NCI-H2107 treated with DMSO at 0.1 percent for 48 hours (cell line): ENCODE data around the gene PTPN1.

ENCODE experiments used
- DNase-seq: peaks from one replicate; lab custom pipeline; 2025; ENCODE audit not compliant: unreplicated experiment; lab: John Stamatoyannopoulos, UW

PTPN1 gene

DNA sequence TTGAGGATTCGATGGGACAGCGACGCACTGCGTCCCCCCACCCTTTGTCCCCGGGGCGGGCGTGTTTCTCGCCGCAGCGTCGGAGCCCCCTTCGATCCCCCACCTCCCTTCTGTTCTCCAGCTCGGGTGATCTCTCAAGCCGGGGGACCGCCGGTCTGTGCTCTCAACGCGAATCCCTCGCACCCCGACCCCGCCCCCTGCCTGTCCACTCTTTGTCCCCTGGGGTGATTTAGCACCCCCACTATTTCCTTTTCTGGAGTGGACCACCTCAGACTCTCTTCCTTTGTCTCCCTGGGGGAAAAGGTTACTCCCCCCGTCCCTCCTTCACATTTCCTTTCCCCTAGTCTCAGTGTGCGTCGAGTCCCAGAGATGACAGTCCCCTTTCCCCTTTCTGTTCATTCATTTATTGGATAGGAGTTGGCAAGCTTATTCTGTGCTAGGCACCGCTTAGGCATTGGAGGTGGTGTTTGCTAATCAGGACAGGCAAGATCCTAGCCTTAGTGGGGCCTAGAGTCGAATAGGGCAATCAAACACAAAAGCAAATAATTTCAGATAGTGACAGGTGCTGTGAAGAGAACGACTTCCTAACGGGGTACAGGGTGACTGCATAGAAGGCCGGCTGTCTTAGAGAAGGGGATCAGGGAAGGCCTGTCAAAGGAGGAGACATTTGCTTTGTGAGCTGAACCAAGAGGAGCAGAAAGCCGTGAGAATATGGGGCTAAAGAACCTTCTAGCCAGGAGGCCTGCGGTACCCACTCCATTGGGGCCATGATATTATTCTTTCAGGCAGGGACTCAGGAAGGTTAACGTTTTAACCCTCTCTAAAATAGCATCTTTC is 741 bp downstream of the PTPN1 start:
- no peak for DNase-seq

DNA sequence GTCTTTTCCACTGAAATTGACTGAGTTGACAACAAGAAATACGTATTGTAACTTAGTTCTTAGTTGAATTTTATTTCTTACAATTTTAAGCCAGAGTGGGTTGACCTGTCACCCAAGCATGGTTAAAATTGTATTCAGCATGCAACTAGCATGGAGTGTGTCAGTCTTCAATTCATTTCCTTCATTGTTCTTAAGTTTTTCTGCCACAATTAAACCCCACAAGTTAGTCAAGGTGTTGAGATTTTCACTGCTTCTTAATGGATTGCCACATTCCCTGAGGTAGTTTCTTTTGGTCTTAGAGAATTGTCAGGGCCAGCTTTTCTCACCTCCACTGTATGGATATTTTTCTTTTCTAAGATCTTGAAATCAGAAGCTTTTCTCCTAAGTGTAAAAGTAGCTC is 2.1 kb downstream of the PTPN1 start:
- no peak for DNase-seq

DNA sequence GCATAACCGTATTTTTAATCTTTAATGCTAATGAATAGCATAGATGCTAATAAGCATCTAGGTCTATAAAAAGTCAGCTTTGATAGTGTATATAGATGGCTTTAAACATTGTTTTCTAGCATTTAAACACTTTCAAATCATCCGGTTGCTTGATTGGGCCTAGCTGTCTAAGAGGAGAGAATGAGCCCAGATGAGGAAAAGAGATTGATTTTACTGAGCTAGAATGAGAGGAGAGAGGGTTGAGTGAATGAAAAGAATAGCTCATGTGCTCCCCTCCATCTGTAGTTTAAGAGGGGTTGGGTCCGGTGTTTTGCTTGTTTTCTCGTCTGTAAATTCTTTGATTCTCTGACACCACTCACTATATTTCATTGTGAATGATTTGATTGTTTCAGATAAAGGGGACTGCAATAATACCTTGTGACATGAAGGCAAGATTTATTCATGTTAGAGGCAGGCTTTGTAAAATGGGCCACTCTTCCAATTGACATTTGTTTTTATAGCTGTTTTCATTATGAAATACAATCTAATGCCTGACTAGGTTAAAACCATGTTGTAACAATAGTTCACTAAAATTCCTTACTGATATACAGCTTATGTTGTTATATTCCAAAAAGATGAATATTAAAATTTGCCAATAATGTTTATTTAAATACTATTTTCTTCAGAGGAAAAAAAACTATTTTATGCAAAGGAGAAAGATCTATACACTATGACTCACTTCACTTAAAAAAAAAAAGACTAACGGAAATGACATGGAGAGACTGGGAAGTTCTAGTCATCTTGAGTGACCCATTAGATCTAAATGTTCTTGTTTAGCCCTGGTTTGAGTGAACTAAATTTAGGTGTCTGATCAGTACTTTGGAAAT is 3.2 kb downstream of the PTPN1 start:
- no peak for DNase-seq

DNA sequence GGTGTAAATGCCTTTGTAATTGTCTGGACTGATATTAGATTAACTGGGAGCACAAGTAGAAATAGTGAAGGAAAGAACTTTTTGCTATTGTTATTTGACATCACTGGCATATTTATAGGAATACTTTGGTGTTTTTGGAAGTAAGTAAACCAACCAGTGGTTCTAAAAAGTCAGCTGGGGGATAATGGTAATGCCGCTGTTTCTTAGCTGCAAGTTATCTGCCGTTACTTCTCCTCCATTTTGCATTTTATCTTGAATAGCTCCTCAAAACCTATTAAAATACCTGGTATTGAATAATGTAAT is 3.8 kb downstream of the PTPN1 start:
- DNase-seq: no peak

DNA sequence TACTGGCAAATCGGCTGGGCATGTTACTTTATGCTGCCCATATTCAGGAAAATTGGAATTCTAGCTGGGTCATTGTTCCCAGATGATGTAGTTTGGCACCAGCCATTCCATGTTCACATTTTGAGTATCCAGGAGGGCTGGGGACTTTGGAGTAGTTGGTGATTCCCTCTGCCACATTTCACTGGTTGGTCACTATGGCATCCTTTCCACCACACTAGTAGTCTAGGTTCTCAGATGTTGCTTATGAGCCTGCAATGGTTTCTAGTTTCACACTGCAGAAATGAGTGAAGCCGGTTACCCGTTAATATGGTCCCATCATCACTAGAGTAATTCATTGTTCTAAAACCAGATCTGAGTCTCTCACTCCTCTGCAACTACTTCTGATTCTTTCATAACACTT is 4.6 kb downstream of the PTPN1 start:
- no peak for DNase-seq

DNA sequence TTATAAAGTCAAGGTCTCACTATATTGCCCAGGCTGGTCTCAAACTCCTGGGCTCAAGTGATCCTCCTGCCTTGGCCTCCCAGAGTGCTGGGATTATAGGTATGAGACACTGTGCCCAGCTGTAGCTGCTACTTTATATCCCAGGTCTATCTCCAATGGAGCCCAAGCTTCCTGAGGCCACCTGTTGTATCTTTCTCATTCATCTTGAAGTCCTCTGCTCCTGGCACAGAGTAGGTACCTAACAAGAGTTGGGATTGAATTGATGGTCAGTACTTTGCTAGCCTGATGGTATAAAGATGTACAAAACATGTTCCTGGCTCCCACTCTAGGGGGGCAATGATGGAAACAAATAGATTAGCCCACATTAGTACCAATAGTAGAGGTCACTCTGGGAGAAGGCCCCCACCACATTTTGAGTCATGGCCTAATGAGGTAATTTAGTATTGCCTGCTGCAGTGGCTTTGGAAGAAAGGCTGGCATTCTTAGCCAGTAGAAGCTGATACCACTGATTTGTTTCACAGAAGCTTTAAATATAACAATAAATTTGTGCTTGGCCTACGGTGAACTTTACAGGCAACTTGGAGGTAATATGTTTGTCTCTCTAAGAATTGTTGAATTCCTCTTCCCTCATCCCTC is 5.4 kb downstream of the PTPN1 start:
- DNase-seq: no peak

DNA sequence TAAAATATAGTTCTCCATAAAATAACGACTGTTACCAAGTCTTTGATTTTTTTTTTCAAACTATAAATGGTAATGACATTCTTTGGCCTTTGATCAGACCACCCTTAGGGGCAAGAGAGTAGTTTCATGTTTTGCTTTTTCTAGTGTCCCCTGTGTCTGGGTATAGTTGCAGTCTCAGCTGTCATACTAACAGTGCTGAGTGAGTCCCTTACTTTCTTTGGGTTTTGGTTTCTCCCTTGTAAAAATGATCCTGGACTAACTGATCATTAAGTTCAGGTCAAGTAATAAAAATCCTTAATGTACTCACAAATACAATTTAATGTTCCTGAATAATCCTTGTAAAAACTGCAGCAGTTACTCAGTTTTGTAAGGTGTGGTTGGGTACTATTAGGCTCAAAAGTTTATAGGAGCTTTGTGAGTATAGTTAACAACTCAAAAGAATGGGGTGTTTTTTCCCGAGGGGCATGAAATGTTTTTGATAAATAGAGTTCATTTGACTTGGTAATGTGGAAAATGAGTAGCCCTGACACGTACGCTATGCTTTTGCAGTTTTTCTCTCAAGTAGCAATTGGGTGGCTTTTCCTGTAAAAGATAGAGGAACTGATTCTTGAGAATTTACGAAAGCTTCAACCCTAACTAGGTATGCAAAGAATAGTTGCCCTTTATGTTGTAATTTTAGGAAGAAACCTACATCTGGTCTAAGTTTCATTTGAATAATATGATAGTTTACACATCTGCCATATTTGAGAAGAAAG is 6.2 kb downstream of the PTPN1 start:
- DNase-seq: no peak

DNA sequence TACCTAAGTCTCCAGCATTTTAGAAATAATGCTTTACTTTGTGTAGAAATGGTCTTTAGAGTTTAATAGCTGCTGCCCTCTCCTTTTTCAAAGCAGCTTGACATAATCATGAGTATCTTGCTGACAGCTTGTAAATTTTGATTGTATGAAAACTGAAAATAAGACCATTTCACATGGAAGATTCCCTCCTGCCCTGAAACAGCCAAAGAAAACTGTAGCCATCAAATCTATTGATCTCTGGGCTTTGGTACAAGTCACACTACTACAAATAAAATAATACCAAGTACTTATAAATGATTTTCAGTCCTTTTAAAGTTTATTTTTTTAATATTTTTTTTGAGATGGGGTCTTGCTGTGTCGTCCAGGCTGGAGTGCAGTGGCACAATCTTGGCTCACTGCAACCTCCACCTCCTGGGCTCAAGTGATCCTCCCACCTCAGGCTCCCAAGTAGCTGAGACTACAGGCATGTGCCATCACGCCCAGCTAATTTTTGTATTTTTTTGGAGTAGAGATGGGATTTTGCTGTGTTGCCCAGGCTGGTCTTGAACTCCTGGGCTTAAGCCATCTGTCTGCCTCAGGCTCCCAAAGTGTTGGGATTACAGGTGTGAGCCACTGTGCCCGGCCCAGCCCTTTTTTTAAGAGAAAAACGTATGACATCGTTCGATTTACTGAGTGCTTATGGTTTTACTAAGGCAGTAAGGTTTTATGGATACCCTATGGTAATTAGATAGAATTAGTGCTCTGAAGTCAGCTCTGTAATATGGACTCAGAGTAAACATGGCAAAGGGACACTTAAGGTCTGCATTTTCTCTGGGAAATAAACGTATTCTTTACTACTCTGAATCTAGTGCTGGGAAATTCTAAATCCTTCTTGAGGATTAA is 7.0 kb downstream of the PTPN1 start:
- no peak for DNase-seq

DNA sequence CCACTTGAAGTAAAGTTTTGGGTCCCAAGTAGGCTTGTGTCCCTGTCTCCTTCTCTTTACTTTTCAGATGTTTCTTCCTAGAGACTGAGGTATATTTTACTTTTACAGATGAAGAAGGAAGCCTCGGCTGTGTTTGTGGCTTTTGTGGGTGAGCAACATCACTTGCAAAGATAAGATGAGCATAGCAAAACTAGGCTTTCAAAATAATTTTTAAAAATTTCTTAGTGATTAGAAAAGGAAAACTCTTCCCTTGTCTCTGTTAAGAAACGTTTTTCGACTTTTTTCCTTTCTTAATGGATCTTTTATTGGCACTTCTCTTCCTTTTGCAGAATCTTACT is 7.6 kb downstream of the PTPN1 start:
- DNase-seq: no peak

DNA sequence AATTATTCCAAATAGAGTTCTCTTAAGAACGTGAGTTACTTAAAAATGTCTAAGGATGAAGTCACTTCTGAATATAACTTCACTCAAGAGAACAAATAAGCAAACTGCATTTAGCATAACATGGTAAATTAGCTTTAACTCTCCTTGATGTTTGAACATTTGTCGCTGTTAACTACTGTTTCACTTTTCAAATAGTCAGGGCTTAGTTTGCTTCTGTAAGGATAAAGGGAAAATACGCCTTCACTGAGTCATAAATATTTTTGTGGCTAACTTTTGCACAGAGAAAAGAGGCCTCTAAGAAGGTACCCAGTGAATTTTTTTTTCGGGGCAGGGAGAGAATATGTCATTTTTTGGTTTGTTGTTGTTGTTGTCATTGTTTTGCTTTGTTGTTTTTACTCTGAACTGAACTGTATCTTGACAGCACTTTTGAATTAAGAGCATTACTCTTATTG is 8.1 kb downstream of the PTPN1 start:
- DNase-seq: no peak

DNA sequence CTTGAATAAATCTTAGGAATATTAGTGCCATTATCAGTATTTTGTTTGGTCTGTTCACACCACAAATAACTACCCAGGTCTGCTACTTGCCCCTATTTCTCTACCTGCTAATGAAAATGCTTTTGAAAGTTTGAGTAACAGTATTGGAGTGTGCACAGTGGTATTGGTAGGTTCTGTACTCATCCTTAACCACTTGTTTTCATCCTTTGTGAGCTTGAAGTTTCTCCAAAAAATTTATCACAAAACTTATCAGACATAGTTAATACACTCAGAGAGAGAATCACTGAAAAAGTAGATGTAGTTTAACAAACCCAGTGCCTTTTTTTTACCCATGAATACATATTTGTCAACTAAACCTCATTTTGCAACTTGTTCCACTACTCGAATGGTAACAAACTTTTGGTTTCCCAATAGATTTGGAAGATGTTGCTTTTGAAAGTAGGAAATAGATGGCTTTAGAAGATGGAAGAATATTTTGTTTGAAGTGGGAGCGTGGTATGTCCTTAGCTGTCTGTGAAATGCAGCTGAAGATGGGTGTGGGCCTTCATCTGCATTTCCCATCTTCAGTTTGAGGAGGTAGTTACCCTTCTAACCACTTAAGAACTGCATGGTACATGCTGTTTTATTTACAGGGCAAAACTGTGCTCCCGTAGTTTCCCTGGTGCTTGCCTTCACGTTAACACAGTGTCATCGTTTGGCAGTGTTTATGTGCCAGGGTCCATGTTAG is 9.0 kb downstream of the PTPN1 start:
- DNase-seq: no peak

DNA sequence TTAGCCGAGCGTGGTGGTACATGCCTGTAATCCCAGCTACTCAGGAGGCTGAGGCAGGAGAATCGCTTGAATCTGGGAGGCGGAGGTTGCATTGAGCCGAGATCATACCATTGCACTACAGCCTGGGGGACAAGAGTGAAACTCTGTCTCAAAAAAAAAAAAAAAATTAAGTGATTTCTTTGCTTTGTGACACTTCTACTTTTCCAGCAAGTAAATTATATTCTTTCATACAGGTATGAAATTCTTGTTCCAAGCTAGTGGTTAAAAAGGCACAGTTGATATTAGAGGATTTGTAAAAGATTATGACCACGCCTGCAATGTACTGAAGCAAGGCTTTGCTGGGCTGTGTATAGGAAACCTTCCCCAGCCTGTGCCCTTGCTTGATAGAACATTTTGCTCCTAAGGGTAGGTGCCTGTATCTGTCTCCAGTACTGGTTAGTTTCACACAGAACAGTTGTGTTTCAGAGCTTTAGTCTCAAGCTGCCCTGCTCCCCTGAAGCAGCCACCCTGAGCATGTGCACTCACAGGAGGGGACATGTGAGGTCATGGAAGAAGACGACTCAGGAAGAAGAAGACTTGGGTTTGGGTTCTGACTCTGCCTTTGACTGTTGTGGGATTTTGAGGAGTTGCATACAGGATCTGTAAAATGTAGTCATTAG is 10.2 kb downstream of the PTPN1 start:
- DNase-seq: no peak

DNA sequence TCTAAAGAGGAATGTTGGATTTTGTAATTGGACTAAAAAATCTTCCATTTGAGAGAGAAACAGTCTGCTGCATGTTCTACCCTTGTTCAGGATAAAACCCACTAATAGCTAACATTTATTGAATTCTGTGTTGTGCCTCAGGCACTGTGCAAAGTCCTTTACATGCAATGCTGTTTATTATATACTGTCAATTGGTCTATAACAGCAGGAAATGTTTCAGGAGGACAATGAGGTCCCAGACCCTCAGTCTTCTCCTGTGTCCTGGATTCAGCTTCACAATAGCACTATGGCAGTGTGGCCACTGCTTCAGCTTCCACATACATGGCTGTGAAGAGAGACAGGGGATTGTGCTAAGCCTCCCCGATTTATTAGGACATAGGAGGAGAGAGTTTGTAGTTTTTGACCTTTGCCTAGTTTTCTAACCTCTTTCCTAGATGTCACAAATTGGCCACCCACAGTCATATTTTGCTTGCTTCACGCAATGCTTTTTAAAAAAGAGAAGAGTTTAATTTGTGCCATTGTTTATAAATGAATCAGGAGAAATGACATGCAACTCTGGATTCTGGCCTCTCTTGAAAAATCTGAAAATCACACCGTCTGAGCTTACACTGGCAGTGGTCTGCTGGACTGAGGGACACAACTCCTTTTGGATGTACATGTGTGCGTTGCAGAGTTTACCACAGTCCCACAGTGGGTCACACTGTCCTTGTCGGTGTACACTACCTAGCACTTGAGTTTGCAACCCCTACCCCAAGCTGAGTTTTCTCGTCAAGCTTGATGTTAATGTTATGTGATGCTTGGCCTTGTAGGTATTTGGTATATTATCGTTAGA is 11.3 kb downstream of the PTPN1 start:
- DNase-seq: no peak

DNA sequence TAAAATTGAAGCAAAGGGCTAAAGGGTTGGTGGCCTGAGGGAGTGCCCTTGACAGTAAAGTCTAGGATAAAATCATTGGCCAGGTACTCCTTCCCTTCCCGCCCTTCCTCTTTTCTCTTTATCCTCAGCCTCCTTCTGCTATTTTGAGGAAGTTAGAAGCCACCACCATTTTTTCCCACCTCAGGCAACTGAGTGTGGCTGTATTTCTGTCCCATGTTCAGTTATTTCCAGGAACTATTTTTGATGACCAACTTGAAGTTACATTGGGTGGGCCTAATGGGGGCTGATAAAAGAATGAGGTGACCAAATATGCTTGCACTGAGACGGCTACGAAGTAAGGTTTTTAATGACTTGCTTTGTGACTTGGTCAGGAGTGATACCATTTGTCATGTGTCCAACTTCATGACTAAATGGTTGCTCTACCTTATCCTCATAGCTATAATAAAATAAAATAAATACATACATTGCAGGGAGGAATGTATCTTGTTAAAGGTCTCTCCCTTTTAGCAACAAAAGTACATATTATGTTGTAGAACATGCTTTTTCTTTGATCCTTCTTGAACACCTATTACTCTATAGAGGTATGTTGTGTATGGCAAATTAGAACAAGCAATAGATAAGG is 12.0 kb downstream of the PTPN1 start:
- no peak for DNase-seq

DNA sequence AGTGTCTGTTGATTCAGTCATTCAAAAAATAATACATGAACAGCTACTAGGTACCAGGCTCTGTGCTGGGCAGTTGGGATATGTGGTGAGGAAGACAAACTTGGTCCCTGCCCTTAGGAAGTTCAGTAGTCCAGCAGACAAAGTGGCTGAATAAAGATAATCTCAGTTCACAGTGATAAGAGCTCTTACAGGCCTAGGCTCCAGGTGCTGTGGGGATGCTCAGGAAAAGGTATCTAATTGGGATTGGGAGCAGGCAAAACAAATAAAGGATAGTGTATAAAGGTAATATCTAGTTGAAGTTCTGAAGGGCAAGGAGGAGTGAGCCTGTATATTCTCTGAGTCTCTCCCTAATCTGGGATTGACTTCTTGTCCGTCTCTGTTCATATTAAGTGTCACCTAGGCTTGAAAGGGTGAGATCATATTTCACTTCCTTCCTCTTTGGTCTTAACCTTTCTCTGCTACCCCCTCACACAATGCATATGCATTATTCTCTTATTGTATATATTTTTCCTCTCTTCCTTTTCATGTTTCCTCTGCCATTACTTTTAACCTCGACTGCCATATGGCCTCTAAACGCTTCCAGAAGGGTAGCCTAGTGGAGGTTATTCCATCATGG is 13.5 kb downstream of the PTPN1 start:
- DNase-seq: no peak

DNA sequence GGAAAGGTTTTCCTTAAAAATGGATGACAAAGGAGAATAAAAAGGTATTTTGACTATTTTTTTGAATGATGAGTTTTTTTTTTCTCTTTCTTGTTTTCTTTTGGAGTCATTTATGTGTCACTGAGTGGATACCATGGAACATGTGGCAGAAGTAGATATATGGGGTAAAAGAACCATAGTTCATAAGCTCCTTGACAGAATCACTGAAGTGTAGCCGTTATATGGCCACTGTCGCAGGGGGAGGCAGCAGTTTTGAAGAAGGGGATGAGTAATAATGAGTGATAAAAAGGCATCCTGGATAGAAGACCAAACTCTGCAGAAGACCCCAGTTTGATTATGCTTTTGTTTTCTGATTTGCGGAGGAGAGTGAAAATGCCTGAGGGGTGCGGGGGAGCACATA is 15.5 kb downstream of the PTPN1 start:
- no peak for DNase-seq

DNA sequence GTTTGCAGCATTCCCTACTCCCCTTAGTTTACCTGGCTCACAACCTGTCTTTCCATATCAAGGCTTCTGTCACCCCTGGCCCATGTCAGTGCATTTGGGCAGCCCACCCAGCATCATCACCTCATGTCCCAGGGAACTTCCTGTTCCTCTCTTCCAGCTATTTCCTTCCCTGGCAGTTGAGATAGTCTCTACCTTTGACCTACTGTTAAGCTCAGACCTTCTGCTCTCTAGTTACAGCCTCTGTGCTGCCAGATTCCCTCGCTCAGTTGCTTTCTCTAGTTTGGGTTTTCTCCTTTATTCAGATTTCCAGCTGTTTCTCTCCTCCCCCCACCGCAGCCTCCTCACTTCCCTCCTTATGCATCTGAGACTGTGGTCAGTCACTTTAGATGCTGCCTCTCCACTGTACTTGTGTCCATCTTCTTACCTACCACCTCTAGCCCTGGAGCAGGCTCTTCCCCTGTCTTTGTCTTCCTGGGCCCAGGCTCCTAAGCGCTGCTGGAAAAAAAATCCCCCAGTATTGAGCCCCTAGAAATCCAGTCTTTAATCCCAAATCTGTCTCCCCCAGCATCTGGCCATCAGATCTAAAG is 16.3 kb downstream of the PTPN1 start:
- no peak for DNase-seq
